ENCODE data around the gene PSMD5.

Gene PSMD5

GRCh38 chr9:120854596-120855327, 12.0 kb upstream of the PSMD5 start:
- DNase-seq (ENCODE audit: extremely low read depth, low read depth) = no peak
- no peak for TF ChIP-seq CTCF (IDR thresholded peaks at IDR 0.05; ENCODE audit: low read depth, low read length)

- TF ChIP-seq CTCF (IDR thresholded peaks at IDR 0.05; ENCODE audit: low read depth, low read length) = no peak
- DNase-seq (ENCODE audit: extremely low read depth, low read depth) = no peak
Observed at GRCh38 chr9:120853198-120853597, 10.5 kb upstream of the PSMD5 start.

- no peak for DNase-seq (ENCODE audit: extremely low read depth, low read depth)
- no peak for TF ChIP-seq CTCF (IDR thresholded peaks at IDR 0.05; ENCODE audit: low read depth, low read length)
Observed at GRCh38 chr9:120852240-120853010, 9.7 kb upstream of the PSMD5 start.

GRCh38 chr9:120851449-120851848, 8.7 kb upstream of the PSMD5 start:
- DNase-seq (ENCODE audit: extremely low read depth, low read depth) = no peak
- no peak for TF ChIP-seq CTCF (IDR thresholded peaks at IDR 0.05; ENCODE audit: low read depth, low read length)

GRCh38 chr9:120850315-120850714, 7.6 kb upstream of the PSMD5 start:
- TF ChIP-seq CTCF (IDR thresholded peaks at IDR 0.05; ENCODE audit: low read depth, low read length) = no peak
- DNase-seq (ENCODE audit: extremely low read depth, low read depth) = no peak

- no peak for TF ChIP-seq CTCF (IDR thresholded peaks at IDR 0.05; ENCODE audit: low read depth, low read length)
- DNase-seq (ENCODE audit: extremely low read depth, low read depth) = no peak
Observed at GRCh38 chr9:120846906-120847305, 4.2 kb upstream of the PSMD5 start.

GRCh38 chr9:120846251-120846889, 3.6 kb upstream of the PSMD5 start:
- TF ChIP-seq CTCF (IDR thresholded peaks at IDR 0.05; ENCODE audit: low read depth, low read length) = no peak
- no peak for DNase-seq (ENCODE audit: extremely low read depth, low read depth)

Measured in AG09319 (cell line).